HepG2 (cell line): Measurements from ENCODE around the gene BCAS4. TPM values are rescaled to one million over a fixed set of nuclear protein-coding genes. Genes with fewer than 3 reads are reported as not detected.

Experiments used
- ARNTL ChIP-seq: sonication (generic); formaldehyde crosslinking; IDR thresholded peaks from 2 replicates; pipeline ENCODE4 v1.4.0; 2020; ENCODE audit warnings: mild to moderate bottlenecking, missing genetic modification reagents
- ATM ChIP-seq: fragments of 450-650 bp; IDR thresholded peaks from 2 replicates; pipeline ENCODE4 v1.7.1; 2017; ENCODE audit warnings: mild to moderate bottlenecking, borderline replicate concordance
- BRD4 ChIP-seq: sonication (generic); formaldehyde crosslinking; IDR thresholded peaks from 2 replicates; pipeline ENCODE4 v1.4.0; 2020; ENCODE audit warnings: missing genetic modification reagents
- CENPT ChIP-seq: sonication (generic); formaldehyde crosslinking; IDR thresholded peaks from 2 replicates; pipeline ENCODE4 v1.8.0; 2022; ENCODE audit warnings: low read depth, mild to moderate bottlenecking, moderate library complexity, missing genetic modification reagents
- HMG20A ChIP-seq: IDR thresholded peaks from 2 replicates; pipeline ENCODE4 v1.6.1; 2016; ENCODE audit warnings: borderline replicate concordance
- HOXD1 ChIP-seq: sonication (generic); formaldehyde crosslinking; IDR thresholded peaks from 2 replicates; pipeline ENCODE4 v1.5.0; 2020; ENCODE audit warnings: missing genetic modification reagents
- JDP2 ChIP-seq: sonication (generic); formaldehyde crosslinking; IDR thresholded peaks from 2 replicates; pipeline ENCODE4 v1.8.1; 2022; ENCODE audit warnings: missing genetic modification reagents, borderline replicate concordance
- NFKBIZ ChIP-seq: IDR thresholded peaks from 2 replicates; pipeline ENCODE4 v1.6.1; 2018; ENCODE audit warnings: missing genetic modification reagents, missing compliant biosample characterization
- POLR2A ChIP-seq, 2 experiments: IDR thresholded peaks; 2 replicates each; pipeline ENCODE4 v1.6.1; 2011; ENCODE audit warnings: low read depth in 2 of 2, low read length in 2 of 2, mild to moderate bottlenecking in 1 of 2, moderate library complexity in 1 of 2; ENCODE audit not compliant: insufficient read depth in 1 of 2
- PPARG ChIP-seq: conservative IDR thresholded peaks from 2 replicates; pipeline ENCODE4 v1.6.1; 2016; ENCODE audit warnings: missing biosample characterization, missing genetic modification reagents
- RBAK ChIP-seq: sonication (generic); formaldehyde crosslinking; IDR thresholded peaks from 2 replicates; pipeline ENCODE4 v1.5.1; 2020; ENCODE audit warnings: mild to moderate bottlenecking, missing genetic modification reagents
- SIX1 ChIP-seq: sonication (generic); formaldehyde crosslinking; IDR thresholded peaks from 2 replicates; pipeline ENCODE4 v1.4.0; 2020; ENCODE audit warnings: missing genetic modification reagents, borderline replicate concordance
- SRY ChIP-seq: sonication (generic); formaldehyde crosslinking; IDR thresholded peaks from 2 replicates; pipeline ENCODE4 v1.8.0; 2022; ENCODE audit warnings: mild to moderate bottlenecking, missing genetic modification reagents
- SSRP1 ChIP-seq: IDR thresholded peaks from 2 replicates; pipeline ENCODE4 v1.6.1; 2016; ENCODE audit warnings: control low read depth
- XRCC5 ChIP-seq: fragments of 200-400 bp; formaldehyde crosslinking; optimal IDR thresholded peaks from 2 replicates; pipeline ENCODE3; 2017; ENCODE audit warnings: mild to moderate bottlenecking, low read length
- ZNF468 ChIP-seq: sonication (generic); formaldehyde crosslinking; IDR thresholded peaks from 2 replicates; pipeline ENCODE4 v1.8.0; 2022; ENCODE audit warnings: mild to moderate bottlenecking, moderate library complexity, missing genetic modification reagents
- ZNF530 ChIP-seq: sonication (generic); formaldehyde crosslinking; IDR thresholded peaks from 2 replicates; pipeline ENCODE4 v1.5.0; 2020; ENCODE audit warnings: low read depth, mild to moderate bottlenecking, missing genetic modification reagents
- ZNF572 ChIP-seq: sonication (generic); formaldehyde crosslinking; IDR thresholded peaks from 2 replicates; pipeline ENCODE4 v1.5.1; 2020; ENCODE audit warnings: mild to moderate bottlenecking, missing genetic modification reagents
- ZNF790 ChIP-seq: sonication (generic); formaldehyde crosslinking; IDR thresholded peaks from 2 replicates; pipeline ENCODE4 v1.8.0; 2022; ENCODE audit warnings: missing genetic modification reagents, mild to moderate bottlenecking, borderline replicate concordance
- ZSCAN30 ChIP-seq: sonication (generic); formaldehyde crosslinking; IDR thresholded peaks from 2 replicates; pipeline ENCODE4 v1.5.0; 2020; ENCODE audit warnings: mild to moderate bottlenecking, missing genetic modification reagents
- polyA plus RNA-seq, 8 experiments: library from polyadenylated mRNA; depleted of rRNA in 3 of 8; stranded (reverse) in 7 of 8; unstranded in 1 of 8; fragments of >200 nt; fragmentation: Illumina TruSeq in 4 of 8; extraction: Trizol in 4 of 8; gene quantifications; 2 replicates each; pipeline versions ENCODE4 v1.2.1 to v1.2.3, GENCODE V29; 2011 to 2016; ENCODE audit warnings: low read depth in 4 of 8, missing spikeins in 1 of 8, mixed read lengths in 1 of 8; ENCODE audit not compliant: insufficient read depth in 1 of 8
- total RNA-seq, 5 experiments: library from RNA; depleted of rRNA; stranded (reverse); fragments of >200 nt; fragmentation: Illumina TruSeq; extraction: Trizol; gene quantifications; 2 replicates each; pipeline ENCODE4 v1.2.3, GENCODE V29; 2016; ENCODE audit warnings: low read depth in 1 of 5
- TF ChIP-seq, protein P1 (sequence below): sonication (generic); formaldehyde crosslinking; IDR thresholded peaks from 2 replicates; pipeline ENCODE4 v1.5.0; 2020; ENCODE audit warnings: missing genetic modification reagents
- TF ChIP-seq, protein P2 (sequence below): sonication (generic); formaldehyde crosslinking; IDR thresholded peaks from 2 replicates; pipeline ENCODE4 v1.4.0; 2020; ENCODE audit warnings: missing genetic modification reagents, borderline replicate concordance
- TF ChIP-seq, protein P3 (sequence below): sonication (generic); formaldehyde crosslinking; IDR thresholded peaks from 2 replicates; pipeline ENCODE4 v1.4.0; 2020; ENCODE audit warnings: mild to moderate bottlenecking, missing genetic modification reagents, borderline replicate concordance

BCAS4 gene
- total and polyA plus RNA-seq, 2 of the 13 experiments (the other 11 are each of a cell fraction or from before 2014, with no cell fraction given): 7.2 to 8.0 TPM

DNA sequence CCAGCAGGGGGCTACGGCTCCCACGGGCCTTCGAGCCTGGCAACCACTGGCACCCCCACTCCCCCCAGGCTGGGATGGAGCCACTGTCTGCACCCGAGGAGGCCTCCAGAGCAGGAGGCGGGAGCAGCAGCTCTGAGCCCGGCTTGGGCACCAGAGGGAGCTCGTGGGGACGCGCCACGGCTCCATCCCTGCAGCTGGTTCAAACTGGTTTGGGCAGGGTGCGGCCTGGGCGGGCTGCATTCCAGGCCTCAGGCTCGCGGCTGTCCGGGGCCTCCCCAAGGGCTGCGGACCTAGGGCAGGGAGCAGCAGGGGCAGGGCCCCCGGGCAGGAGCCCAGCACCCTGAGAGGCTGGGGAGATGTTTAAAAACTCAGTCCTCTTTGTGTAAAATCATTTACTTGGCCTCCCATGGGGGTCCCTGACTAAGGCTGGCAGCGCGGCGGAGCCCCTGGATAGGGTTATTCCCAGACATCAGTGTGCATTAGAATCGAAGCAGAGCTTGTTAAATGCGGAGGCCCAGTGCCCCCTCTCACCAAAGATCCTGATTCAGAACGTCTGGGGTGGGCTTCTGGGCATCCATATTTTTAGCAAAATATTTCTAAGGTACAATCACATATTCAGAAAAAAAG lies 4.1 kb upstream of the BCAS4 start (continued):
- TF ChIP-seq, protein P1, sequence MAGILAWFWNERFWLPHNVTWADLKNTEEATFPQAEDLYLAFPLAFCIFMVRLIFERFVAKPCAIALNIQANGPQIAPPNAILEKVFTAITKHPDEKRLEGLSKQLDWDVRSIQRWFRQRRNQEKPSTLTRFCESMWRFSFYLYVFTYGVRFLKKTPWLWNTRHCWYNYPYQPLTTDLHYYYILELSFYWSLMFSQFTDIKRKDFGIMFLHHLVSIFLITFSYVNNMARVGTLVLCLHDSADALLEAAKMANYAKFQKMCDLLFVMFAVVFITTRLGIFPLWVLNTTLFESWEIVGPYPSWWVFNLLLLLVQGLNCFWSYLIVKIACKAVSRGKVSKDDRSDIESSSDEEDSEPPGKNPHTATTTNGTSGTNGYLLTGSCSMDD: 0 out of 2 replicates have a peak, but pooled peaks have one; percentile 79
- TF ChIP-seq SIX1 (CRISPR knock-in tag) (peak; percentile 27; the same call in 1 of the 2 replicates), CENPT (CRISPR knock-in tag) (no peak), SRY (CRISPR knock-in tag) (no peak; the same call in 1 of the 2 replicates), HMG20A (CRISPR knock-in tag) (no peak; the same call in 1 of the 2 replicates), XRCC5 (peak; percentile 100), RBAK (peak; percentile 65; the same call in 1 of the 2 replicates), ZNF572 (CRISPR knock-in tag) (peak; percentile 94; the same call in 1 of the 2 replicates), ZNF468 (CRISPR knock-in tag) (no peak), ARNTL (CRISPR knock-in tag) (0 out of 2 replicates have a peak, but pooled peaks have one; percentile 63), PPARG (CRISPR knock-in tag) (peak; percentile 81; the same call in 1 of the 2 replicates), SSRP1 (0 out of 2 replicates have a peak, but pooled peaks have one; percentile 28), NFKBIZ (CRISPR knock-in tag) (peak; percentile 21; the same call in 1 of the 2 replicates), HOXD1 (CRISPR knock-in tag) (peak; percentile 96), POLR2A (IDR thresholded peaks at IDR 0.05; ENCODE audit: insufficient read depth in 1 of 2, low read depth in 2 of 2, low read length in 2 of 2) (peak; percentile 73 to 74), ATM (no peak), ZNF530 (CRISPR knock-in tag) (no peak), ZNF790 (CRISPR knock-in tag) (peak; percentile 90), JDP2 (no peak), ZSCAN30 (CRISPR knock-in tag) (no peak), BRD4 (CRISPR knock-in tag) (peak; percentile 100)
- TF ChIP-seq, protein P2, sequence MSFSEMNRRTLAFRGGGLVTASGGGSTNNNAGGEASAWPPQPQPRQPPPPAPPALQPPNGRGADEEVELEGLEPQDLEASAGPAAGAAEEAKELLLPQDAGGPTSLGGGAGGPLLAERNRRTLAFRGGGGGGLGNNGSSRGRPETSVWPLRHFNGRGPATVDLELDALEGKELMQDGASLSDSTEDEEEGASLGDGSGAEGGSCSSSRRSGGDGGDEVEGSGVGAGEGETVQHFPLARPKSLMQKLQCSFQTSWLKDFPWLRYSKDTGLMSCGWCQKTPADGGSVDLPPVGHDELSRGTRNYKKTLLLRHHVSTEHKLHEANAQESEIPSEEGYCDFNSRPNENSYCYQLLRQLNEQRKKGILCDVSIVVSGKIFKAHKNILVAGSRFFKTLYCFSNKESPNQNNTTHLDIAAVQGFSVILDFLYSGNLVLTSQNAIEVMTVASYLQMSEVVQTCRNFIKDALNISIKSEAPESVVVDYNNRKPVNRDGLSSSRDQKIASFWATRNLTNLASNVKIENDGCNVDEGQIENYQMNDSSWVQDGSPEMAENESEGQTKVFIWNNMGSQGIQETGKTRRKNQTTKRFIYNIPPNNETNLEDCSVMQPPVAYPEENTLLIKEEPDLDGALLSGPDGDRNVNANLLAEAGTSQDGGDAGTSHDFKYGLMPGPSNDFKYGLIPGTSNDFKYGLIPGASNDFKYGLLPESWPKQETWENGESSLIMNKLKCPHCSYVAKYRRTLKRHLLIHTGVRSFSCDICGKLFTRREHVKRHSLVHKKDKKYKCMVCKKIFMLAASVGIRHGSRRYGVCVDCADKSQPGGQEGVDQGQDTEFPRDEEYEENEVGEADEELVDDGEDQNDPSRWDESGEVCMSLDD (CRISPR knock-in tag): peak; percentile 92; the same call in 1 of the 2 replicates
- TF ChIP-seq, protein P3, sequence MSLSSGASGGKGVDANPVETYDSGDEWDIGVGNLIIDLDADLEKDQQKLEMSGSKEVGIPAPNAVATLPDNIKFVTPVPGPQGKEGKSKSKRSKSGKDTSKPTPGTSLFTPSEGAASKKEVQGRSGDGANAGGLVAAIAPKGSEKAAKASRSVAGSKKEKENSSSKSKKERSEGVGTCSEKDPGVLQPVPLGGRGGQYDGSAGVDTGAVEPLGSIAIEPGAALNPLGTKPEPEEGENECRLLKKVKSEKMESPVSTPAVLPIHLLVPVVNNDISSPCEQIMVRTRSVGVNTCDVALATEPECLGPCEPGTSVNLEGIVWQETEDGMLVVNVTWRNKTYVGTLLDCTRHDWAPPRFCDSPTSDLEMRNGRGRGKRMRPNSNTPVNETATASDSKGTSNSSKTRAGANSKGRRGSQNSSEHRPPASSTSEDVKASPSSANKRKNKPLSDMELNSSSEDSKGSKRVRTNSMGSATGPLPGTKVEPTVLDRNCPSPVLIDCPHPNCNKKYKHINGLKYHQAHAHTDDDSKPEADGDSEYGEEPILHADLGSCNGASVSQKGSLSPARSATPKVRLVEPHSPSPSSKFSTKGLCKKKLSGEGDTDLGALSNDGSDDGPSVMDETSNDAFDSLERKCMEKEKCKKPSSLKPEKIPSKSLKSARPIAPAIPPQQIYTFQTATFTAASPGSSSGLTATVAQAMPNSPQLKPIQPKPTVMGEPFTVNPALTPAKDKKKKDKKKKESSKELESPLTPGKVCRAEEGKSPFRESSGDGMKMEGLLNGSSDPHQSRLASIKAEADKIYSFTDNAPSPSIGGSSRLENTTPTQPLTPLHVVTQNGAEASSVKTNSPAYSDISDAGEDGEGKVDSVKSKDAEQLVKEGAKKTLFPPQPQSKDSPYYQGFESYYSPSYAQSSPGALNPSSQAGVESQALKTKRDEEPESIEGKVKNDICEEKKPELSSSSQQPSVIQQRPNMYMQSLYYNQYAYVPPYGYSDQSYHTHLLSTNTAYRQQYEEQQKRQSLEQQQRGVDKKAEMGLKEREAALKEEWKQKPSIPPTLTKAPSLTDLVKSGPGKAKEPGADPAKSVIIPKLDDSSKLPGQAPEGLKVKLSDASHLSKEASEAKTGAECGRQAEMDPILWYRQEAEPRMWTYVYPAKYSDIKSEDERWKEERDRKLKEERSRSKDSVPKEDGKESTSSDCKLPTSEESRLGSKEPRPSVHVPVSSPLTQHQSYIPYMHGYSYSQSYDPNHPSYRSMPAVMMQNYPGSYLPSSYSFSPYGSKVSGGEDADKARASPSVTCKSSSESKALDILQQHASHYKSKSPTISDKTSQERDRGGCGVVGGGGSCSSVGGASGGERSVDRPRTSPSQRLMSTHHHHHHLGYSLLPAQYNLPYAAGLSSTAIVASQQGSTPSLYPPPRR (CRISPR knock-in tag): peak; percentile 42; the same call in 1 of the 2 replicates
